GM19463 (cell line): Measurements from ENCODE around the gene MRPL19.

ENCODE experiments used
- ATAC-seq: cut with Tn5 transposase; IDR thresholded peaks from one replicate; pipeline ENCODE4 v1.9.1; 2021; ENCODE audit warnings: mild to moderate bottlenecking, moderate library complexity; ENCODE audit not compliant: unreplicated experiment

MRPL19 gene

DNA sequence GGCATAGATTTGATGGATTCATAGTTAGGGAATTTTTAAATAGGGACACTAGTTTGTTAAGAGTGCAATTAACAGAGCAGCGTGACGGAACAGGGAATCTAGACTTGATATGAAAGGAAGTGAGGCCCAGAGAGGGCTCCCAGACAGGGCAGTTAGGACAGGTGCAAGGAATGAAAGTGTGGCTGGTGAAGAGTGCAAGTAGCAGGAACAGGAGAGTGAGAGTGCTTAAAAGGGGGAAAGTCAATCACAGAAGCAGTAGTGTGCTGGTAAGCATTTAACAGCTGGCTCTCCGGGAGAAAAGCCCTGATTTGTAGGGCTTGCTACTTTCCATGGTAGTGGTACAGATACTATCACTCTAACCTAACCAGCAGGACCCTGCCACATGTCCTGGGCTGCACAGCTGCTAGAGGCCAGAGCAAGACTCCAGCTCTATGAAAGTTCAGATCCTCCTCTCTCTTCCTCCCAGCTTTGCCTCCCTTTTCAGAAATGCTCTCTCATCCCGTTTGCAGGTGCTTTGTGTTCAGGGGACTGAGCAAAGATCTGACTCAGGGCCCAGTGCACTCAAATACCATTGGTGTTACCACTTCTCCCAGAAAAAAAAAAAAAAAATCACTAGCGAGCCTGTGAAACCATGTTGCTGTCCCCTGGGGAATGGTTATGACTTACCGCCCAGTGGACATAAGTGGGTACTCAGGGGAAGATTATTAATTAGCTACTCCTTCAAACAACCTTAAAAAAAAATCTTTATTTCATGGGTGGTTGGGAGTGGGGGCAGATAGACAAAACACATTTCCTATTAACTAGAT, 82.2 kb downstream of the MRPL19 start:
- ATAC-seq = peak; percentile 42

DNA sequence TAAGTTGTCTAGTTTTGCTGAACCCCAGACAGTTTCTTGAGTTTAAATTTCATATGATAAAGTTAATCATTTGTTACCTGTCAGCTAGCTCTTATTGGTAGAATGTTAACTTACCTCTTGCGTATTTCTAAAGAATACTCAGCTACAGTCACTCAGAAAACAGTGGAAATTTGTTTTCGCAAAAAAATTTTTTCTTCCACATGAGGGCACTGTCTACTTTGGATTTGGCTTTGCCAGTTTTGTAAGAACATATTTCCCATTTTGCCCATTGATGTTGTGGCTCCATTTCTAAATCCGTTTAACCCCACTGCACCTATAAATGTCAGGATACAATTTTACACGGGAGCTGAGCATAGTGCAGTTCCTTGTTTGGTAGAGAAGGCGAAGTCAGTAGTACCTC, 83.3 kb downstream of the MRPL19 start:
- no peak for ATAC-seq

DNA sequence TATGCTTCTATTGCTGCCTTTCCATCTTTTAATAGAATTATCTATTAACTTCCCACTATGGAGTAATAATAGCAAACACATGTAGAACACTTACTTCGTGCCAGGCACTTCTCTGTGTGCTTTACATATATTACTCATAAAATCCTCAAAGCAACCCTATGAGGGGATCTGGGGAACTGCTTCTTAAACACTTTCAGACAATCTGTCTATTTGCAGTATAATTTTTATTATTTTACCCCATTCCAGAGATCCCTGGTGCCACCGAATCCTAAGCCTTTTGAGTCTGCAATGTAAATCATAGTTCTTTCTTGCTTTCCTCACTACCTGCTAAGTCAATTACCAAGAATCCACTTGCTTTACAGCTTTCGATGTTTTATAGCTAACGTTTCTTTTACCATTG, 89.7 kb downstream of the MRPL19 start:
- no peak for ATAC-seq

DNA sequence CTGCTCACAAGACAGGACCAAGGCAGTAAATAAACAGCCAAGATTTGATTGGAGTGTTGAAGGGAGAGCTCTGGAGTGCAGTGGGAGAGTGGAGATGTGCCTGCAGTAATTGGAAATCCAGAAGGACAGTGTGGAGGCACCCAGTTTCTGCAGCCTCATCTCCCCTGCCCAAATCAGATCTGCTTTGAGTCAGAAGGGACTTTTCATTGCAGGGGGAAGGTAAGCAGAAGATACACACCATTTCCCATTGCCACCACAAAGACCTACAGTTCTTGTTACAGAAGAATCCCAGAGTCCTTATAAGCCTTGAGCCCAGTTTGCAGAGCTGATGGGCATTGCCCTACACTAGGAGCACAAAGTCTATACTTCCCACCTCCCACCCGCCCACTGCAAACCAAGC, 91.4 kb downstream of the MRPL19 start:
- no peak for ATAC-seq
